ENCODE data around the gene DPPA4.

DNA sequence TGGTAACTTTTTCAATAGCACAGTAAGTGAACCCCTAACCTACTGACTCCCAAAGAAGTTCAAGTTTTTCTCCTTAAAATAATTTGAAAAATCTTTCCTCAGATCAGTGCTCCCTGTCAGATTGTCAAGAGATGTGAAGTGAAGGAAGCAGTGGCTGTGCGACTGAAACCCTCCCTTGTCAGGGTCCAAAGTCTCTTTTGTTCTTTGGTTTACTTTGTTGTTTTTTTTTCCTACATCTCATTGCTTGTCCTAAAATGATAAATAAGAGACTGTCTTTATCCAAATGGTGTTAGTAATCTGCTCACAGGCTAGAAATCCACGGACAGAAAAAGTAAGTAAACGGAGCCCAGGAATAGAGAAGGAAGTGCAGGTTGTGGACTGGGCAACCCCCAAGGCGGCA is 976 bp upstream of the DPPA4 start:
- TF ChIP-seq, protein P1, sequence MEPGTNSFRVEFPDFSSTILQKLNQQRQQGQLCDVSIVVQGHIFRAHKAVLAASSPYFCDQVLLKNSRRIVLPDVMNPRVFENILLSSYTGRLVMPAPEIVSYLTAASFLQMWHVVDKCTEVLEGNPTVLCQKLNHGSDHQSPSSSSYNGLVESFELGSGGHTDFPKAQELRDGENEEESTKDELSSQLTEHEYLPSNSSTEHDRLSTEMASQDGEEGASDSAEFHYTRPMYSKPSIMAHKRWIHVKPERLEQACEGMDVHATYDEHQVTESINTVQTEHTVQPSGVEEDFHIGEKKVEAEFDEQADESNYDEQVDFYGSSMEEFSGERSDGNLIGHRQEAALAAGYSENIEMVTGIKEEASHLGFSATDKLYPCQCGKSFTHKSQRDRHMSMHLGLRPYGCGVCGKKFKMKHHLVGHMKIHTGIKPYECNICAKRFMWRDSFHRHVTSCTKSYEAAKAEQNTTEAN (CRISPR knock-in tag; IDR thresholded peaks at IDR 0.05) = no peak
- TF ChIP-seq, protein P2, sequence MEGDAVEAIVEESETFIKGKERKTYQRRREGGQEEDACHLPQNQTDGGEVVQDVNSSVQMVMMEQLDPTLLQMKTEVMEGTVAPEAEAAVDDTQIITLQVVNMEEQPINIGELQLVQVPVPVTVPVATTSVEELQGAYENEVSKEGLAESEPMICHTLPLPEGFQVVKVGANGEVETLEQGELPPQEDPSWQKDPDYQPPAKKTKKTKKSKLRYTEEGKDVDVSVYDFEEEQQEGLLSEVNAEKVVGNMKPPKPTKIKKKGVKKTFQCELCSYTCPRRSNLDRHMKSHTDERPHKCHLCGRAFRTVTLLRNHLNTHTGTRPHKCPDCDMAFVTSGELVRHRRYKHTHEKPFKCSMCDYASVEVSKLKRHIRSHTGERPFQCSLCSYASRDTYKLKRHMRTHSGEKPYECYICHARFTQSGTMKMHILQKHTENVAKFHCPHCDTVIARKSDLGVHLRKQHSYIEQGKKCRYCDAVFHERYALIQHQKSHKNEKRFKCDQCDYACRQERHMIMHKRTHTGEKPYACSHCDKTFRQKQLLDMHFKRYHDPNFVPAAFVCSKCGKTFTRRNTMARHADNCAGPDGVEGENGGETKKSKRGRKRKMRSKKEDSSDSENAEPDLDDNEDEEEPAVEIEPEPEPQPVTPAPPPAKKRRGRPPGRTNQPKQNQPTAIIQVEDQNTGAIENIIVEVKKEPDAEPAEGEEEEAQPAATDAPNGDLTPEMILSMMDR (IDR thresholded peaks at IDR 0.05) = no peak
- TF ChIP-seq, protein P3, sequence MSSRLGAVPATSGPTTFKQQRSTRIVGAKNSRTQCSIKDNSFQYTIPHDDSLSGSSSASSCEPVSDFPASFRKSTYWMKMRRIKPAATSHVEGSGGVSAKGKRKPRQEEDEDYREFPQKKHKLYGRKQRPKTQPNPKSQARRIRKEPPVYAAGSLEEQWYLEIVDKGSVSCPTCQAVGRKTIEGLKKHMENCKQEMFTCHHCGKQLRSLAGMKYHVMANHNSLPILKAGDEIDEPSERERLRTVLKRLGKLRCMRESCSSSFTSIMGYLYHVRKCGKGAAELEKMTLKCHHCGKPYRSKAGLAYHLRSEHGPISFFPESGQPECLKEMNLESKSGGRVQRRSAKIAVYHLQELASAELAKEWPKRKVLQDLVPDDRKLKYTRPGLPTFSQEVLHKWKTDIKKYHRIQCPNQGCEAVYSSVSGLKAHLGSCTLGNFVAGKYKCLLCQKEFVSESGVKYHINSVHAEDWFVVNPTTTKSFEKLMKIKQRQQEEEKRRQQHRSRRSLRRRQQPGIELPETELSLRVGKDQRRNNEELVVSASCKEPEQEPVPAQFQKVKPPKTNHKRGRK (CRISPR knock-in tag; IDR thresholded peaks at IDR 0.05; ENCODE audit: borderline replicate concordance) = no peak
